Prostate gland (tissue), 2 donors: ENCODE measurements around the gene PLEKHH2.

Experiments
- CTCF ChIP-seq, 4 experiments: fragments of 200-600 bp in 2 of 4; fragments of 450-650 bp in 2 of 4; sonication (generic) in 2 of 4; IDR thresholded peaks; 1 replicate in 3 of 4; 2 replicates in 1 of 4; pipeline ENCODE4 v1.5.1; 2016 to 2019; ENCODE audit warnings: antibody characterized with exemption in 4 of 4, mild to moderate bottlenecking in 2 of 4, moderate library complexity in 2 of 4
- POLR2AphosphoS5 ChIP-seq: sonication (generic); formaldehyde crosslinking; IDR thresholded peaks from one replicate; pipeline ENCODE4 v1.6.1; 2017; ENCODE audit warnings: antibody characterized with exemption

GRCh38 chr2:43736637-43737036 lies 99.6 kb downstream of the PLEKHH2 start:
- no peak for TF ChIP-seq POLR2AphosphoS5
- no peak for TF ChIP-seq CTCF (IDR thresholded peaks at IDR 0.05)
